ENCODE data around the gene PUSL1. TPM values are rescaled to one million over a fixed set of nuclear protein-coding genes. Genes with fewer than 3 reads are reported as not detected.
"Not testable (repeated sequence)": the region's sequence is repeated elsewhere in the genome, so short reads cannot be mapped to it uniquely, and the experiment has no call there.

PUSL1 gene
- total RNA-seq, 1 donor from 2014 or later, result 14.2 TPM

DNA sequence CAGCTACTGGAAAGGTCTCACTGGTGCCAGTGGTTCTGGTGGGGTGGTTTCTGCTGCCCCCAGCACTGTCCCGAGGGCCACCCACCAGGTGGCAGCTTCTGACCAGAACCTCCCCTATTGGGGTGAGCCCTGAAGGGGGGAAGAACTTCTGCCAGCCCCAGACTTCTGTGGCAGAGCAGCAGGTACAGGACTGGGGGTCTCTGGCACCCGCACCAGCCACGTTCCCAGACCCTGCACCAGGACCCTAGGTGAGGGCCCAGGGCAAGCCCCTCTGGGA is 1.6 kb downstream of the PUSL1 start:
- DNase-seq (ENCODE audit: low read depth), result no peak

DNA sequence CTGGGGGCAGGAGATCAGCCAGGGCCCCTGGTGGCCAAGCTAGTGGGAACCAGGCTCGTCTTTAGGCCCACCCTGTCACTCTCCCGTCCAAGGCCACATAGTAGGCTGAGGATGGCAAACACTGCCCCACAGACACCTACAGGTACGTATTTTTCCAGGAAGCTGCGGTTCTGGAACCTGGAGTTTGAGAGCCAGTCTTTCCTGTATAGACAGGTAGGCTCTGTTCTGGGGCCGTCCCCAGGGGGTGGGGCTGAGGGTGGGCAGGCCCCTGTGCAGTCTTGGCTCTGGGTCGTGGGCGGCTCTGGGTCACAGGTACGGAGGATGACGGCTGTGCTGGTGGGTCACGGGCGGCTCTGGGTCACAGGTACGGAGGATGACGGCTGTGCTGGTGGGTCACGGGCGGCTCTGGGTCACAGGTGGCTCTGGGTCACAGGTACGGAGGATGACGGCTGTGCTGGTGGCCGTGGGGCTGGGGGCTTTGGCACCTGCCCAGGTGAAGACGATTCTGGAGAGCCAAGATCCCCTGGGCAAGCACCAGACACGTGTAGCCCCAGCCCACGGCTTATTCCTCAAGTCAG is 2.2 kb downstream of the PUSL1 start:
- DNase-seq (ENCODE audit: low read depth), result no peak

- no peak for DNase-seq (ENCODE audit: low read depth)
These were observed 3.0 kb downstream of the PUSL1 start for GRCh38 chr1:1311107-1312104.

- DNase-seq (ENCODE audit: low read depth), result no peak
These were observed 4.3 kb downstream of the PUSL1 start for GRCh38 chr1:1312450-1313314.

GRCh38 chr1:1313500-1314236 is 5.3 kb downstream of the PUSL1 start:
- DNase-seq (ENCODE audit: low read depth), result no peak

- DNase-seq (ENCODE audit: low read depth), result no peak
These were observed 5.8 kb downstream of the PUSL1 start for GRCh38 chr1:1314237-1314586.

DNA sequence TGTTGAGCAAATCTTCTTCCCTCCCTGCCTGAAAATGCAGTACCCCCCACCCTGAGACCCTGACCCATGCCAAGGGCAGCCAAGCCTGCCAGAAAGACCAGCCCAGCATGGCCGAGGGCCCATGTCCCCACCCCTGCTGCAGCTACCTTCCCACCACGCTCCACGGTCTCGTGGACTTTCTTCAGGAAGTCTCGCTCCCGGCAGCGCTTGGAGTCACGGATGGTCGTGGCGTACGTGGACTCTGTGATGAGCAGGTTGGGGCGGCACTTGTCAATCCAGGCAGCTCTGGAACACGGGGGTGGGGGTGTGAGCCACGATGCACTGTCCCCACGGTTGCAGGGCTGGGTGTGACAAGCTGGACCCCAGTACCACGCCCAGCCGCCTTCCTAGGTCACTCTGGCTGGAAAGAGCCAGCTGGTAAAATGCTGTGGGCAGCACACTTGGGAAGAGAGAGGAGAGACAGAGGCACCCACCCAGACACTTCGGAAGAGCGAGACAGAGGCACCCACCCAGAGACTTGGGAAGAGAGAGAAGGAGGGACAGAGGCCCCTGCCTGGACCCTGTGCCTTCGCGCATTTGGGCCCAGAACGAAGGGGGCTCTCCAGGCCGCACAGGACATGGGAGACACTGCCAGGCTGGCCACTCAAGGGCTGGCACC is 6.4 kb downstream of the PUSL1 start:
- DNase-seq (ENCODE audit: low read depth), result no peak

DNA sequence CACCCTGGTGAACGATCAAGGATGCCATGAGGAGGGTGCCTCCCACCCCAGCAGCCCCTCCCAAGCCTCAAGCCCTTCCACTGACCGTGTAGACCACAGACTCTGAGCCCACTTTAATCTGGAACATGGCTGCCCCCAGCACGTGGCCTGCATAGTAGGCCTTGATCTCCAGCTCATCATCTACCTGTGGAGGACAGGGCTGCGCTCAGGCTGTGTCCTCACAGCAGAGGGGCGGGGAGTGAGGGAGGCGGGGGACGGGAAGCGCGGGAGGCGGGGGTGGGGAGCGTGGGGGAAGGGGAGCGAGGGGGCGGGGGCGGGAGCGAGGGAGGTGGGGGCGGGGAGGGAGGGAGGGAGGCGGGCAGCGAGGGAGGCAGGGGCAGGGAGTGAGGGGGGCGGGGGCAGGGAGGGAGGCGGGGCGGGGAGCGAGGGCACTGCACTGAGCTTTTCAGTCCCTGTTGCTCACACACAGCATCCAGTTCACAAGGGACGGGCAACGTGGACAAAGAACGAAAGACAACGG is 7.1 kb downstream of the PUSL1 start:
- no peak for DNase-seq (ENCODE audit: low read depth)

DNA sequence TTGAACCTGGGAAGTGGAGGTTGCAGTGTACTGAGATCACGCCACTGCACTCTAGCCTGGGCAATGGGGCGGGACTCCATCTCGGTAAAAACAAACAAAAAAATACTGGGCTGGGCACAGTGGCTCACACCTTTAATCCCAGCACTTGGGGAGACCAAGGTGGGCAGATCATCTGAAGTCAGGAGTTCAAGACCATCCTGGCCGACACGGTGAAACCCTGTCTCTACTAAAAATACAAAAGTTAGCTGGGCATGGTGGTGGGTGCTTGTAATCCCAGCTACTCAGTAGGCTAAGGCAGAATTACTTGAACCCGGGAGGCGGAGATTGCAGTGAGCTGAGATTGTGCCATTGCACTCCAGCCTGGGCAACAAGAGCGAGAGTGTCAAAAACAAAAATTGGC is 7.8 kb downstream of the PUSL1 start:
- not testable (repeated sequence) for DNase-seq (ENCODE audit: low read depth)

- no peak for DNase-seq (ENCODE audit: low read depth)
These were observed 9.0 kb downstream of the PUSL1 start for GRCh38 chr1:1317420-1317819.

GRCh38 chr1:1318131-1318652 is 9.8 kb downstream of the PUSL1 start:
- peak; percentile 88 for DNase-seq (ENCODE audit: low read depth)

GRCh38 chr1:1318777-1319645 is 10.6 kb downstream of the PUSL1 start:
- DNase-seq (ENCODE audit: low read depth), result no peak

- DNase-seq (ENCODE audit: low read depth), result no peak
These were observed 11.2 kb downstream of the PUSL1 start for GRCh38 chr1:1319646-1319941.

GRCh38 chr1:1320666-1321448 is 12.5 kb downstream of the PUSL1 start:
- no peak for DNase-seq (ENCODE audit: low read depth)

DNA sequence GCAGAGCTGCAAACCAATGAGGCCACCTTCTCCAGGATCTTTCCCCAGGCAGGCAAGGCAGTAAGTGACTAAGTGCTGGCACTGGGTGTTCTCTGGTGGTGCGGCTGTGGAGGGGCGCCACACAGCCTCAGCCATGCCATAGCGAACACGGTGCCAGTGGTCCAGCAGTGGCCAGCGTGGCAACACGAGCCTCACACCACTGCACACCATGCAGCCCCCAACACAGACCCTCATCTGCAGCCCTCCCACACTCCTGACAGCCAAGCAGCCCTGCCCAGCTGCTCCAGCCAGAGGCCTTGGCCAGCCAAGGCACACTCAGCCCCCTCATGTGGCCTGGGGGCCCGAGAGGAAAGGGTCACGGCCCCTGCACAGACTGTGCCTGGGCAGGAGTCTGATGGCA is 13.1 kb downstream of the PUSL1 start:
- no peak for DNase-seq (ENCODE audit: low read depth)

GRCh38 chr1:1322418-1322817 is 14.0 kb downstream of the PUSL1 start:
- DNase-seq (ENCODE audit: low read depth), result no peak

GRCh38 chr1:1322952-1323351 is 14.6 kb downstream of the PUSL1 start:
- DNase-seq (ENCODE audit: low read depth), result no peak

DNA sequence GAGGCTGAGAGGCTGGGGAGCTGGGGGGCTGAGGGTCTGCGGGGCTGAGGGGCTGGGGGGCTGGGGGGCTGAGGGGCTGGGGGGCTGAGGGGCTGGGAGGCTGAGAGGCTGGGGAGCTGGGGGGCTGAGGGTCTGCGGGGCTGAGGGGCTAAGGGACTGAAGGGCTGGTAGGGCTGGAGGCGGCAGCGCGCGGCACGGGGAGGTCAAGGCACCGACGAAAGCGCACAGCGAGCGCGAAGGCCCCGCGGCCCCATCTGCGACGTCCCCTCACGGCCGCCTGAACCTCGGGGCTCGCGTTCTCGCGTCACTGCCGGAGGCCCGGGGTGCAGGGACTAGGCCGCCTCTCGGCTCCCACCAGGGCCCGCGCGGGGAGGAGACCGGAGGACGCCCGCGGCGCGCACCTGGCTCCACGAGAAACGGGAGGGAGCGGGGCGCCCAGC is 15.7 kb downstream of the PUSL1 start:
- no peak for DNase-seq (ENCODE audit: low read depth)

Measured in renal cortical epithelial cell (primary cell).